ENCODE results near the gene PGAP1.
"Not testable (repeated sequence)": the region's sequence is repeated elsewhere in the genome, so short reads cannot be mapped to it uniquely, and the experiment has no call there.

The PGAP1 gene

DNA sequence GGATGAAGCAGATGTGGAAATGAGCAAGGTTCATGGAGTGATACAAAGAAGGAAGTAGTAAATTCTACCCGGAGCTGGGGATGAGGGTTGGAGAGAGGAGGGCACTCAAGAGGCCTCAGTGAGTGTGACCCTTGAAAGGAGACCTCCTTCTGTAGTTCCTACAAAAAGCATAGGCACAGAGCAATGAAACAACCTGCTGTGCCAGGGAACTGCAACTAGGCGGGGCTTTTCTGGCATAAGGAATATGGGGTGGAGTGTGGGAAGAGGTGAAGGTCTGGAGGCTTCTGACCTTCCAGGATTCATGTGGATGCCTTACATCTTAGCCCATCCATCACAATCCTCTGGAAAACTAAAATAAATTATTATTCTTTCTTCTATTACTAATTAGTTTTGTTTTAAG lies 25.5 kb upstream of the PGAP1 start:
- DNase-seq (ENCODE audit: low read depth), result no peak

DNA sequence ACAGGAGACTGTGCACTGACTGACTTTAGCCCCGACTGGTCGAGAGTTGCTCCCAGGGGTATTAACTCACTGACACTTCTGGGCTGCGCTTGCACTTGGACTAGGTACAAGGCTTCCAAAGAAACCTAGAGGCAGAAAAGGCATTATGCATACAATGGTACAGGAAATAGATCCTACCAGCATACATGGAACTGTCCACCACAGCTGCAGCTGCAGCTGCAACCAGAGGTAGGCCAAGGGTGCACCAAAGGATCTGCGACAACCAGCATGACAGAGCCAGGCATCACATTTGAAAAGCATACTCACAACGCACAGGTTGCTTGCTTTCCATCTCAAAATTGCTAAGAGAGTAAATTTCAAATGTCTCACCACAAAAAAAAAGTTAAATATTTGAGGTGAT lies 22.6 kb upstream of the PGAP1 start:
- DNase-seq (ENCODE audit: low read depth), result no peak

DNA sequence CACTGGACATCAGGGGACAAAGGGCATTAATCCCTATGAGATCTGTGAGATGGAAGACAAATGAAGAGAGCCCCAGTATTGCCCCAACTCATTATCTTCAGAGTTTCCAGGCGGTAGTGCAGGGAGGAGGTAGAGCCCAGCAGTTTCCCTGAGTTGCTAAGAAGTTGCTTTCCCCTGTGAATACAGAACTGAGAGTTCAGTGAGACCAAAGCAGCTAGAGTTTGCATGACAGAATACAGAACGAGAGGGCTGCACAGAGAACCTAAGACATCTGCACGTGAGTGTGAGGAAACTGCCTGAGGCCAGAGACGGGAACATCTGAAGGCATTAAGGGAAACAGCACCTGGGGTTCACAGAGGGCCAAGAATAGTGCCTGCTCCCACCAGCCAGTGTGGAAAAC lies 18.1 kb upstream of the PGAP1 start:
- no peak for DNase-seq (ENCODE audit: low read depth)

DNA sequence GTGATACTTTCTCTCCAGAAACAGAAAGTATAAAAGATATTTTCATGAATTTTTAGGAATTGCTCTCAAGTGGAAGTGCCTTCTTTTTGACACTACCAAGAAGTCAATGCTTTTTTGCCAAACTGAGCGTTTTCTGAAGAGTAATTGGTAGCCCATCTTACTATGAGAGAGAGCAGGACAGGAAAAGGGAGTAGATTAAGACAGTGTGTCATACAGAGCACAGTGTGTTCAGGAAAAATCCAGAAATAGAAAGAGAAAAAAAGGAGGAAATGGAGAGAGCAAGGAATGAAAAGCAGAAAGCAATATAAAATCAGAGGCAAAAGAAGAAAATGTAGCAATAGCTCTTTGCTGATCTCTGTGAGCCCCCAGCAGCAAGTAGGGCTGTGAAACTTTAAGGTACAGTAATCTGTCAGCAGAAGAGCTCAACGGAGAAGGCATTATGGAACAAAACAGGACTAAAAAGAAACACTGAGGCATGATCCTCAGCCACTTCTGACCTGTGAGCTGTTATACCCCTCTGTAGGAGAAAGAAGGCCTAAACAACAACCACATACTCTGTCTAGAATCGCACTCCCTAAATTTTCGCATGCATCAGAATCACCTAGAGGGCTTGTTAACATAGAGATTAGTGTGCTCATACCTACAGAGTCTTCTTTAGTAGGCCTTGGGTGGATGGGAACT lies 15.0 kb upstream of the PGAP1 start:
- no peak for DNase-seq (ENCODE audit: low read depth)

DNA sequence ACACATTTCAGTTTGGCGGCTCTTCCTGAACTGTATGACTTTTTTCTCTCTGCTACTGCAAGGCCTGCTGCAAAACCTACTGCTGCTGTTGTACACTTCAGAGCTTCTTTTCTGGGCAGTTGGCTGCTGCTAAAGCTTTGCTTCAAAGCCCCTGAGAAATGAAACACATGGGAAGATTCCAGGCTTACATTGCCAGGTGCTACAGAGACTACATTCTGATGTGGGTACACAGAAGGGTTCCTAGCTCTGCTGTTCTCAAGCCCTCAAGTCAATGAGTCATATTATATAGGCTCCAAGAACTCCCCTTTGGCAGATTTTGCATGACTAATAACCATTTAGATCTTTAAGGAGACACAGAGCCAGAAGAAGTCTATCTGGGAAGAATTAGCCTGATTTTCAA lies 12.9 kb upstream of the PGAP1 start:
- no peak for DNase-seq (ENCODE audit: low read depth)

DNA sequence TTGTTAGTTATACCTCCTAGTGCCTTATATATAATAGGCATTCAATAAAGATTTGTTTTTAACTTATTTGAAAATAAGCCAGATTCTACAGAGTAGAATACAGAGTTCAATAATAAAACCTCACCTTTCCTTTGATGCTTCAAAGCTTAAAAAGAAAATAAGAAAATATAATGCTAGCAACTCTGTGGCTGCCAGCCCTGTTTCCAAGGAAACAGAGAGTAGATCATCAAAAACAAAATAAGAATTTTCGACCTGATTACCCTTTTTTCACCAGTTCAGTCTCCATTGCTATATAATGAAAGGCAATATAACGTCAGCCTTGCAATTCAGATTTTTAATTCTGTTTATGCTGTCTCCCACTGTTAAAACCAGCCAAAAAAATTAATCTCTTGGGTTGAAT lies 8.9 kb upstream of the PGAP1 start:
- DNase-seq (ENCODE audit: low read depth), result no peak

DNA sequence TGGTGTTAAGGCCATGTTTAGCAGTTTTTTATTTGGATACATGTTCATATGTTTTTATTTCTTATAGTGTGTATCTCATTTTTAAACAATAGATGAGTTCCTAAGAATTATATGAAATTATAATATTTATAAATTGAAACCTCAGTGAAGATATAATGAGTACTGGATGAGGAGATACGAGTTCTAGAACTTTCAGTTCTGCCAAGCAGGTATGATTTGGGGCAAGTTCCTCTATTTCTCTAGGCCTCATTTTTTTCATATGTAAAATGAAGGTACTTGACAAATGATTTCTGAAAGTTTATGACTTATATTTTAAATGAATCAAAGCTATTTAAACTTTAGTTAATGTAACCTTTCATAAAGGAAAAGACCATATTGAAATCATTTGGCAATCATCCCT lies 8.2 kb upstream of the PGAP1 start:
- DNase-seq (ENCODE audit: low read depth), result no peak

DNA sequence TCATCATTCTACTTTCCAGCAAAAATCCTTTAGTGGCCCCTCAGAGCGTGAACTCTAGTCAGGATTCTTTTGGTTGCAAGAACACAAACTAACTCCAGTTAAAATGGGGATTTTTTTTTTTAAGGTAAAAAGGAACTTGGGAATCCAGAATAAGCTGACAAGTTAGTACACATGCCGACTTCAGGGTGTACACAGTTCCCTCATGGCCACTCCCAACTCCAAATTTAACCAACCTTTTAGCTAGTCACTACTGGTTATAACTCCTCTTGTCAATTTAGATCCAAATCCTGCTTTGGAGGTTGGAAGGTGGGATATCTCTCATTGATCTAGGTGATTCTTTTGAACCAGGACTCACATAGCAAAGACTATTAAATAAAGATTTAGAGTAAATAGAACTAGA lies 5.0 kb upstream of the PGAP1 start:
- DNase-seq (ENCODE audit: low read depth), result no peak

DNA sequence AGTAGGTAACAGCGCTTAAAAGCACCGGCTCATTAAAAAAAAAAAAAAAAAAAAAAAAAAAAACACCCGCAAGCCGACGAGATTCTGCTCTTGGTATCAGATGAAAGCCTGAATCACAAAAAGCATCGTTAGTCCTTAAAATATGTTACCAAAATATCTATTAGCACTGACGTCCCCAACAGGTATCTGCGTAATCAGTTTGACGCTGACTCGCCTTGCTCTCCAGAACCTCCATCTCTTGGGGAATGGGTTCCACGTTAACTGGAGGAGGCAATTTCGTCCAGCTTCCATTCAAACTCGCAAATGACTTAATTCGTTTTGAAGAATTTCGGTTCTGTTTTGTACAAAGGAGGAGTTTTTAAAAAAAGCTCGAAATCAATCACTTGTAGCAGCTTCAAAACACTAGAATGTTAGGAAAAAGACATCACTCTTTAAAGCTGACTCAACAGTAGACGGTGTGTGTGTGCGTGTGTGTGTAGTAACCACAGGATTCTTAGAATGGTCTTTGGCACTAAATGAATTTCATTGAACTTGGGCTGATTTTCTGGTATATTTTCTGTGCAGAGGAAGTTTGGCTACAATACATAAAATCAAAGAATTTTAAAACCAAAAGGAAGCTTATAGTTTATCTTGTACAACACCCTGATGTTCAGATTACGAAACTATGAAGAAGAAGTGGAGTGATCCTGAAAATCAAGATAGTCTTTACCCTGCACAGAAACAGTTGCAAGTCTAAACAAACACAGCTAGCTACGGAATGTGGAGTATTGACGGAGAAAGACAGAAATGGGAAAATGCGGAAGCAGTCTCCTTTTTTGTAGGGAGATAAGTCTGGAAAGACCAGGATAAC lies 1.1 kb upstream of the PGAP1 start:
- DNase-seq (ENCODE audit: low read depth), result peak; percentile 8

DNA sequence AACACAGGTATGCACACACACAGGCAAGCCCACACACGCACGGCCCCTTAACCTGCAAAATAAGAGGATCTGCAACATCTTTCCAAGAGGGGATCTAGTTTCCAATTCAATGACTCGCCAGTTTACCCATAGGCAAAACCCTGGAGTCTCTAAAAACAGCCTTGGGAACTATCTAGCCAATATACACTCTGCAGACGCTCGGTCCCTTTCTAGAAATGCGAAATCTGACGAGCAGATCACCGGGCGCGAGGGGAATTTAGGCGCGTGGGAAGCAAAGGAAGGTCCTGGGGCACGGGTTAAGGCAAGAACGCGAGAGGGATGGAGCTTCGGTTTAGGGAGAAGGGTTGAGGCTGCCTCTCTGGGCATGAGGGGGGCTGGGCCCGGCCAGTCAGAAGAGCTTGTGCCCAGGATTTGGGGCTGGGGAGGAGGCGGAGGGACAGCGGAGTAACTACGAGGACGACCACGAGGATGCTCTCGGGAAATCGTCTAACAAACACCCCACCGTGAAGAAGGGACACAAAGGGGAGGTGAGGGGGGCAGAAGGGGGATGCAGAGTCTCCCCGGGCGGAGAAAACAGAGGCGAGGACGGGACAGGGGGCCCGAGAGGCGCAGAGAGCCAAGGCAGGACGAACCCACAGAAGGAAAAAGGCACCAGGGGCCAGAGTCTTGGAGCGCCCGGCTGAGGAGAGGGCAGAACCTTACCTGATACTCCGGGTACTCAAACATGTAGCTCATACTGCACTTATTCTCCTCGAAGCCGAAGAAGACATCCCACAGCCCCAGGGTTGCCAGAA lies 542 bp downstream of the PGAP1 start:
- DNase-seq (ENCODE audit: low read depth), result peak; percentile 12

DNA sequence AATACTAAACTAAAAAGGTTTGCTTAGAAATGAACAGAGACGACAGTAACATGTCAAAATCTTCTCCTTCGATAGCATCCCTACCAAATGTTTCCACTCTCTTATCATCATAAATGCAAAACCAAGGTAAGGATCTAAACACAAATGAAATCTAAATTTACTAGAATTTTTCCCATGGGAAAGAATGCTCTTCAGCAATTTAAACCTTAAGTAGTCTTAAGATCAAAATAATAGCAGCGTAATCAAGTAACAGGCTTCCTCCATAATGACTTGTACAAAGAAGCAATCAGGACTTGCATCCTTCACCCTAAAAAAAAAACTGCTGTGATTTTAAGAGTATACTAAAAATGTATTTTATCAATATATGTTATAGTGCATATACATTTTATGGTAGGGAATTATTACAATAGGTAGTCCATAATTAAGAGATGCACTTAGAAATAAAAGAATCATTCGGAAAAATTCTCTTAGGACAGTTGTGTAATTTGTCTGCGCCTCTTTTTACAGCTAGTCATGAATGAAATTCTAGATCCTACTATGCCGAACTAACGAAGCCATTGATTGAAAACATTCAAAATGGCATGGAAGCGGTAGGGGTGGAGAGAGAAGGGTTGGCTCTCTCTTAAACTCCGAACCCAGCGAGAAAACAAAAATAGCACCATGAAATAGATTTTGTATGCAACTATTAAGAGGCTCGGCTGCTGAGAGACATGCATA lies 1.3 kb downstream of the PGAP1 start:
- DNase-seq (ENCODE audit: low read depth), result no peak

DNA sequence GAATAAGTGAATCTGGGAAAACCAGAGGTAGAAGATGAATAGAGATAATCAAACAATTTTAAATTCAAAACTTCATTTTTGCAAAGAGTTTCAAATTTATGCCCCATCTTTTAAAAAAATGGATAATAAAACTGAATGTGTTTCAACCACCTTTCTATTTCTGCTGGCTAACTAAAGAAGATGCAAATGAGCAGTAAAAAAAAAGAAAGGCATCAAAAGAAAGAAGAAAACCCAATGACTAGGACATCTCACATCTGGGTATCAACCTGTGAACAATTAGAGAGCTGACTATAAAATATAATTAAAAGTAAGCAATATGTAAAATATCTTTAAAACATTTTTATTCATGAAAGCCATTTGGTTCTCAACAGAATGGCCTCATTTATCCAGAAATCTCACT lies 2.5 kb downstream of the PGAP1 start:
- DNase-seq (ENCODE audit: low read depth), result no peak

DNA sequence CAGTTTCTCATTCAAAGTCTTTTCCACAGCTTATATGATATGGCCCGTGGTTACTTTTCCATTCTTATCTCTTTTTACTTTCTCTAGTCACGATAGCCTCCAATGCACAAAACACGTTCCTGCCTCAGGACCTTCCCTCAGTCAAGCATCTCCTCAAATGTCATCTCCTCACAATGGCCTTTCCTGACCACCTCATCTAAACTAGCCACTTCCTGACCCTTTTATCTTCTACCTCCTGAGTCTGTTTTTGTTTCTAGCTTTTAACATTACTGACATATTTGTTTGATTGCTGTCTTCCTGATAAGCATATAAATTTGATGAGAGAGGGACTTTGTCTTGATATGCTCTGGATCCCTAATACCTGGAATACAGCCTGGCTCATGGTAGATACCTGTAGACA lies 7.6 kb downstream of the PGAP1 start:
- no peak for DNase-seq (ENCODE audit: low read depth)

DNA sequence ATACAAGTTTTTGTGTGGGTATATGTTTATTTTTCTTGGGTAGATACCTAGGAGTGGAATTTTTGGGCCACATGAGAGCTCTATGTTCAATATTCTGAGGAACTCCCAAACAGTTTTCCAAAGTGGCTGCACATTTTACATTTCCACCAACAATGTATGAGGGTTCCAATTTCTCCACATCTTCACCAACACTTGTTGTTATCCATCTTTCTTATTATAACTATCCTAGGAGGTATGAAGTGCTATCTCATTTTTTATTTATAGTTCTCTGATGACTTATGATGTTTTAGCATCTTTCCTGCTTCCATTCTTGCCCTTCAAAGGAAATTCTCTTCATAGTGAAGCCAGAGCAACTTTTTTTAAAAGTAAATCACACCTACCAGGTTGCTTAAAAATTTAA lies 8.7 kb downstream of the PGAP1 start:
- DNase-seq (ENCODE audit: low read depth), result no peak

DNA sequence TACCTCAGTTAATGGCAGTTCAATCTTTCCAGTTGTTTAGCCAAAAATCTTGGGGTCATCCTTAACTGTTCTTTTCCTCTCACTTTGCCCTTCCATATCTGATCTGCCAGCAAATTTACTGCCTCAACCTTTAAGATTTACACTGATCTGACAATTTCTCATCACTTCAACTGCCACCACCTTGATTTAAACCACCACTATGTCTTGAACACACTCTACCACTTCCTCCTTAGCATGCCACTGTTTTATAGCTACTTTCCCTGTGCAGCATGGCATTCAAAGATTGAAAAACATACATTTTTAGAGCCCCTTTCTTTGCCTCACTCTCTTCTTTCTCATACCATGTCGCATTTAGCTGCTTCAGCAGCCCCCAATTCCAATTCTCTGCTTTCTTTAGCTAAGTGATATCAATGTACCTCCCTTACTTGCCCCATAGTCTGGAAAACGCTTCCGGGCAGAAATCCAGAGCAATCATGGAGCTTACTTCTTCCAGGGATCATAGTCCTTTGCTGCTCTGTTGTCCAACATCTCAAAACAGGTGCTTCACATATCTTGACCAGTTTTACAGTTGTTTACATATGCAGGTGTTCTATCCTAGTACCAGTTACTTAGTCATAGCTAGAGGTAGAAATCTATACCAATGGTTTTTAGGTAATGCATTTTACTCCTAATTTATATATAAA lies 10.9 kb downstream of the PGAP1 start:
- DNase-seq (ENCODE audit: low read depth), result no peak

DNA sequence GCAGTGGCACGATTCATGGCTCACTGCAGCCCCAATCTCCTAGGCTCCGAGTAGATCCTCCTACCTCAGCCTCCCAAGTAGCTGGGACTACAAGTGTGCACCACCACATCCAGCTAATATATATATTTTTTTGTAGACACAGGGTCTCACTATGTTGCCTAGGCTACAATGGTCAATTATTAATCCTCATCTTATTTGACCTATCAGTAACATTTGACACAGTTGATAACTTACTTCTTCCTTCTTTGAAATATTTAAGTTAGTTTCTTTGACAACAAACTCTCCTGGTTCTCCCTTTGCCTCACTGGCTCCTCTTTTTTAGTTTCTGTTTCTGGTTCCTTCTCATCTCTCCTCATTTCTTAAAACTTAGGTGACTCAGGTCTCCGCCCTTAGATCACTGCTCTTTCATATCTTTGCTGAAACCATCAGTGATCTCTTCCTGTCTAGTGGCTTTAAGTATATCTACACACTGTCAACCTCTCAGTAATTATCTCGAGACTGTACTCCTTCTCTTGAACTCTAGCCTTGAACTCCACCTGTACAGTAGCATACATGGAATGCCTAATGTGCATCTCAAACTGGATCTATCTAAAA lies 11.5 kb downstream of the PGAP1 start:
- DNase-seq (ENCODE audit: low read depth), result no peak

DNA sequence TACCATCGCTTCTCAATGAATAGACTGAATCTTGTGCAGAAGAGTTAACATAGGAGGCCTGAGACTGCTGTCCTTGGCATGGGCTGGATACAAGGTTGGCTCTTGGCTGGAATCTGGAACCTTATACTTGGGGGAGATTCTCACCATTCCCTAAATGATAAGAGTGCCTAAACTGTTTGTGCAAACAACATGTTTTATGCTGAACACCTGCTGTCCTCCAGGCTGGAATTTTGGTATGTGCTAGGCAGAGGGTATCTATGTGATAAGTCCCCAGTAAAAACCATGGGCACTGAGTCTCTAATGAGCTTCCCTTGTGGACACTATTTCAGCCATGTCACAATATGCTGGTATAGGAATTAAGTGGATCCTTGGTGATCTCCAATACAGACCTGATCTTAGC lies 12.8 kb downstream of the PGAP1 start:
- DNase-seq (ENCODE audit: low read depth), result no peak

DNA sequence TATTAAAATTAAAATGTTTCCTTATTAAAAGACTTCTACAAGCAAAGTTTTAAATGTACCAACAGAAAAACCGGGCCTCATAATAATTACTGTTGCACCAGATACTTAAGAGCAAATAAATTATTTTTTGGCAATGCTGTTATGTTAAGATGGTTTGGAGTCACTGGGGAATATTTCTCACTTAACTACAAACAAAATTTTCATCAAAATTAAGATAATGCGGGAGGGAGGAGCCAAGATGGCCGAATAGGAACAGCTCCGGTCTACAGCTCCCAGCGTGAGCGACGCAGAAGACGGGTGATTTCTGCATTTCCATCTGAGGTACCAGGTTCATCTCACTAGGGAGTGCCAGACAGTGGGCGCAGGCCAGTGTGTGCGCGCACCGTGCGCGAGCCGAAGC lies 21.1 kb downstream of the PGAP1 start:
- not testable (repeated sequence) for DNase-seq (ENCODE audit: low read depth)

DNA sequence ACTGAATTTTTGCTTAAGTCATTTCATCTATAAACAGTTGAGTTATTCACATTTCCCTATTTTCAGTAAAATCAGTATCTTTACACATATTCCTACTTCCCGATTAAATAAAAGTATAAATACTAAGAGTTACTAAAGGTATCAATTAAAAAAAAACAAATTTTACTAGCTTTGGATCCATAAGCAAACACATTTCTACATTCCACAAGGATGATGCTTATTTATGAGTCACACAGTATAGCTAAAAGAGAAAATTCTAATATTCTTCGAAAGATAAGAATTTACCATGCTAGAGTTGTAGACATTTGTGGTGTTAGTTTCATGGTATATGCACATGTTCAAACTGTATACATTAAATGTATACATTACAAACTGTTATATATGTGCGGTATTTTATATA lies 23.7 kb downstream of the PGAP1 start:
- DNase-seq (ENCODE audit: low read depth), result no peak

DNA sequence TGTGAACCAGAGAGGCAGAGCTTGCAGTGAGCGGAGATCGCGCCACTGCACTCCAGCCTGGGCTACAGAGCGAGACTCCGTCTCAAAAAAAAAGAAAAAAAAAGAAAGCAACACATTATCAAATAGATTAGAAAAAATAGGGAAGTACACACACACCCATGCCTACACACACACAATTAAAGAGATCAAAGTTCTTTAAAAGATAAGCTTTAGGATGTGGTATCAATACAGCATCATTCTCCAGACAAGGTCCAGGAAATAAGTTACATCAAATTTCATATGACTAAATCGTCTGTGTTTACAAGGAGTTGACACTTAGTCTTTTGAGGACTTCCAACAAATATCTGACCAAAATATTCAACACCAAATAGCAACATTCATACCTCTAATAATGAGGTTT lies 25.7 kb downstream of the PGAP1 start:
- DNase-seq (ENCODE audit: low read depth), result no peak

DNA sequence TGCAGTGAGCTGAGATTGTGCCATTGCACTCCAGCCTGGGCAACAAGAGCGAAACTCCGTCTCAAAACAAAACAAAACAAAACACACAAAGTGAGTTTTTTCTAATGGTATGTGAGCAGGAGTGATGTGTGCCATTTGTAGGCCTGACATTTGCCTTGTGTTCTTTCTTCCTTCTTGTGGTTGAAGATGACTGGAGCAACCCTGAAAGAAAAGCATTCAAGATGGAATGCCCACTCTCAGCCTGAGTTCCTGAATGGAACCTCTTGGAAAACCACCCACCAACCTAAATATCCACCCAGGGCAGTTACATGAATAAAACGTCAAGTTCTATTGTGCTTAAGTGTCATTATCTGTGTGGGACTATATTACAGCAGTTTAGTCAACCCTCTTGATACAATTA lies 26.5 kb downstream of the PGAP1 start:
- no peak for DNase-seq (ENCODE audit: low read depth)
